RWPE2 (cell line): ENCODE measurements around the gene TTC39A.

Experiments
- ATAC-seq: fragments of 200-7000 bp; cut with Tn5 transposase; 3 replicates; pipeline ENCODE4 v1.9.1; 2021; ENCODE audit warnings: low read depth
- DNase-seq: peaks from one replicate; pipeline ENCODE4 v3.0.0-alpha.2; 2020; ENCODE audit warnings: low spot score
- H3K27ac ChIP-seq: fragments of 450-650 bp; 2 replicates; pipeline ENCODE4 v1.5.1; 2017; ENCODE audit warnings: mild to moderate bottlenecking; ENCODE audit not compliant: poor library complexity, severe bottlenecking
- H3K27me3 ChIP-seq: fragments of 250-450 bp; sonication (Bioruptor Pico); 2 replicates; pipeline ENCODE4 v1.5.1; 2021; ENCODE audit warnings: mild to moderate bottlenecking, moderate library complexity; ENCODE audit not compliant: insufficient read depth, poor library complexity, severe bottlenecking
- H3K36me3 ChIP-seq: fragments of 250-450 bp; sonication (Bioruptor Pico); 2 replicates; pipeline ENCODE4 v1.5.1; 2020; ENCODE audit warnings: low read depth, mild to moderate bottlenecking, moderate library complexity
- H3K4me1 ChIP-seq: fragments of 250-450 bp; sonication (Bioruptor Pico); 2 replicates; pipeline ENCODE4 v1.5.1; 2021; ENCODE audit warnings: mild to moderate bottlenecking, moderate library complexity; ENCODE audit not compliant: insufficient read depth, poor library complexity, severe bottlenecking
- H3K4me3 ChIP-seq: fragments of 250-450 bp; sonication (Bioruptor Pico); 2 replicates; pipeline ENCODE4 v1.5.1; 2021; ENCODE audit warnings: mild to moderate bottlenecking, moderate library complexity; ENCODE audit not compliant: severe bottlenecking
- H3K9me3 ChIP-seq: fragments of 250-450 bp; sonication (Bioruptor Pico); 2 replicates; pipeline ENCODE4 v1.5.1; 2021; ENCODE audit warnings: mild to moderate bottlenecking, moderate library complexity; ENCODE audit not compliant: severe bottlenecking
- CTCF ChIP-seq: fragments of 450-650 bp; IDR thresholded peaks from one replicate; pipeline ENCODE4 v1.5.1; 2017; ENCODE audit warnings: mild to moderate bottlenecking, moderate library complexity; ENCODE audit not compliant: poor library complexity, severe bottlenecking

TTC39A gene

GRCh38 chr1:51310871-51311613 lies 19.3 kb downstream of the TTC39A start:
- H3K9me3 ChIP-seq: no peaks in the 10 kb centered on the region
- DNase-seq (no peak), ATAC-seq (no peak)
- H3K27me3 ChIP-seq: no peaks in the 10 kb centered on the region
- H3K4me1 ChIP-seq: peaks cover 16% of the 10 kb centered on the region
- TF ChIP-seq CTCF: no peak
- H3K36me3 ChIP-seq: no peaks in the 10 kb centered on the region
- no peak overlapping the region for H3K4me3 ChIP-seq
- no peak overlapping the region for H3K27ac ChIP-seq

GRCh38 chr1:51309291-51309690 lies 21.1 kb downstream of the TTC39A start:
- no peak overlapping the region for H3K27ac ChIP-seq
- DNase-seq (no peak), ATAC-seq (no peak)
- no peaks in the 10 kb centered on the region for H3K27me3 ChIP-seq
- H3K36me3 ChIP-seq: no peaks in the 10 kb centered on the region
- peaks cover 9% of the 10 kb centered on the region for H3K4me1 ChIP-seq
- H3K4me3 ChIP-seq: no peak overlapping the region
- H3K9me3 ChIP-seq: no peaks in the 10 kb centered on the region
- no peak for TF ChIP-seq CTCF

GRCh38 chr1:51308636-51309035 lies 21.7 kb downstream of the TTC39A start:
- H3K4me3 ChIP-seq: no peak overlapping the region
- no peak for ATAC-seq
- H3K27me3 ChIP-seq: no peaks in the 10 kb centered on the region
- no peak for DNase-seq
- peaks cover 3% of the 10 kb centered on the region for H3K4me1 ChIP-seq
- H3K27ac ChIP-seq: no peak overlapping the region
- no peaks in the 10 kb centered on the region for H3K9me3 ChIP-seq
- no peaks in the 10 kb centered on the region for H3K36me3 ChIP-seq
- TF ChIP-seq CTCF: no peak

GRCh38 chr1:51306950-51307349 lies 23.4 kb downstream of the TTC39A start:
- no peaks in the 10 kb centered on the region for H3K27me3 ChIP-seq
- no peak for ATAC-seq
- H3K36me3 ChIP-seq: no peaks in the 10 kb centered on the region
- H3K4me3 ChIP-seq: no peak overlapping the region
- TF ChIP-seq CTCF: no peak
- H3K4me1 ChIP-seq: no peaks in the 10 kb centered on the region
- H3K27ac ChIP-seq: no peak overlapping the region
- H3K9me3 ChIP-seq: no peaks in the 10 kb centered on the region
- no peak for DNase-seq

GRCh38 chr1:51305371-51305823 lies 25.0 kb downstream of the TTC39A start:
- H3K27ac ChIP-seq: no peak overlapping the region
- DNase-seq: no peak
- H3K27me3 ChIP-seq: no peaks in the 10 kb centered on the region
- no peak for TF ChIP-seq CTCF
- ATAC-seq: no peak
- no peaks in the 10 kb centered on the region for H3K36me3 ChIP-seq
- H3K9me3 ChIP-seq: no peaks in the 10 kb centered on the region
- no peak overlapping the region for H3K4me3 ChIP-seq
- H3K4me1 ChIP-seq: no peaks in the 10 kb centered on the region
